Neural cell (in vitro differentiated cells): Measurements from ENCODE around the gene PIGK. TPM values are rescaled to one million over a fixed set of nuclear protein-coding genes. Genes with fewer than 3 reads are reported as not detected.

Experiments
- H2AFZ ChIP-seq: fragments of 200-600, 300-800 bp; sonication (generic), shearing (Covaris generic); 2 replicates; pipeline ENCODE4 v1.6.0; 2014; ENCODE audit warnings: low read depth, mild to moderate bottlenecking, antibody characterized with exemption, low read length, moderate library complexity
- H3F3A ChIP-seq: fragments of 200-600 bp; shearing (Covaris generic); 2 replicates; pipeline ENCODE4 v1.6.1; 2016; ENCODE audit warnings: mild to moderate bottlenecking, moderate library complexity, mixed read lengths, antibody characterized with exemption, low read length; ENCODE audit not compliant: insufficient read depth, poor library complexity, severe bottlenecking
- H3K27ac ChIP-seq: fragments of 200-600, 300-800 bp; sonication (generic), shearing (Covaris generic); 2 replicates; pipeline ENCODE4 v1.5.1; 2014; ENCODE audit warnings: mild to moderate bottlenecking, low read length, moderate library complexity
- H3K27me3 ChIP-seq: fragments of 300-800, 200-600 bp; sonication (generic), shearing (Covaris generic); 2 replicates; pipeline ENCODE4 v1.6.0; 2014; ENCODE audit warnings: mild to moderate bottlenecking, low read depth, low read length, moderate library complexity; ENCODE audit not compliant: insufficient read depth
- H3K36me3 ChIP-seq: fragments of 300-800, 200-600 bp; sonication (generic), shearing (Covaris generic); 2 replicates; pipeline ENCODE4 v1.5.1; 2014; ENCODE audit warnings: mild to moderate bottlenecking, antibody characterized with exemption, low read length, moderate library complexity; ENCODE audit not compliant: insufficient read depth
- H3K4me2 ChIP-seq: fragments of 300-800, 200-600 bp; sonication (generic), shearing (Covaris generic); 2 replicates; pipeline ENCODE4 v1.6.0; 2014; ENCODE audit warnings: mild to moderate bottlenecking, low read length
- H3K4me3 ChIP-seq: fragments of 300-800, 200-600 bp; sonication (generic), shearing (Covaris generic); 2 replicates; pipeline ENCODE4 v1.5.1; 2014; ENCODE audit warnings: mild to moderate bottlenecking, low read length, moderate library complexity
- H3K79me2 ChIP-seq: fragments of 200-600 bp; shearing (Covaris generic); replicated peaks from 2 replicates; pipeline ENCODE4 v1.6.0; 2014; ENCODE audit warnings: mild to moderate bottlenecking, low read length, moderate library complexity; ENCODE audit not compliant: insufficient read depth
- H3K9ac ChIP-seq: fragments of 300-800, 200-600 bp; sonication (generic), shearing (Covaris generic); 2 replicates; pipeline ENCODE4 v1.6.1; 2016; ENCODE audit warnings: mild to moderate bottlenecking, low read length, mixed read lengths
- H3K9me2 ChIP-seq: fragments of 200-600 bp; shearing (Covaris generic); 2 replicates; pipeline ENCODE4 v1.6.1; 2016; ENCODE audit warnings: mild to moderate bottlenecking, low read length, mixed read lengths; ENCODE audit not compliant: insufficient read depth
- H3K9me3 ChIP-seq: fragments of 200-600, 300-800 bp; sonication (generic), shearing (Covaris generic); 2 replicates; pipeline ENCODE4 v1.6.1; 2016; ENCODE audit warnings: mild to moderate bottlenecking, mixed run types, low read length, moderate library complexity, mixed read lengths
- H4K20me1 ChIP-seq: fragments of 200-600 bp; shearing (Covaris generic); 2 replicates; pipeline ENCODE4 v1.6.1; 2016; ENCODE audit warnings: mild to moderate bottlenecking, mixed run types; ENCODE audit not compliant: insufficient read depth
- CTCF ChIP-seq: fragments of 450-650 bp; IDR thresholded peaks from 2 replicates; pipeline ENCODE4 v1.5.1; 2014; ENCODE audit warnings: antibody characterized with exemption, mild to moderate bottlenecking, moderate library complexity; ENCODE audit not compliant: poor library complexity, severe bottlenecking
- EP300 ChIP-seq: fragments of 450-650 bp; conservative IDR thresholded peaks from 2 replicates; pipeline ENCODE4 v1.6.1; 2014; ENCODE audit warnings: antibody characterized with exemption, mild to moderate bottlenecking, moderate library complexity; ENCODE audit not compliant: poor library complexity, severe bottlenecking
- EZH2 ChIP-seq: fragments of 200-600, 300-800 bp; shearing (Covaris generic), sonication (generic); IDR thresholded peaks from 2 replicates; pipeline ENCODE4 v1.6.1; 2014; ENCODE audit warnings: antibody characterized with exemption, low read length, borderline replicate concordance, mild to moderate bottlenecking; ENCODE audit not compliant: insufficient read depth, poor library complexity, severe bottlenecking
- MXI1 ChIP-seq: fragments of 450-650 bp; conservative IDR thresholded peaks from 2 replicates; pipeline ENCODE4 v1.6.1; 2014; ENCODE audit warnings: antibody characterized with exemption, mild to moderate bottlenecking; ENCODE audit not compliant: poor library complexity, severe bottlenecking
- POLR2AphosphoS5 ChIP-seq: IDR thresholded peaks from 2 replicates; pipeline ENCODE4 v1.6.1; 2012
- RAD21 ChIP-seq: fragments of 450-650 bp; conservative IDR thresholded peaks from 2 replicates; pipeline ENCODE4 v1.6.1; 2014; ENCODE audit warnings: antibody characterized with exemption, mild to moderate bottlenecking, moderate library complexity
- REST ChIP-seq: IDR thresholded peaks from 2 replicates; pipeline ENCODE4 v1.6.1; 2012; ENCODE audit warnings: borderline replicate concordance
- SMC3 ChIP-seq: fragments of 450-650 bp; conservative IDR thresholded peaks from 2 replicates; pipeline ENCODE4 v1.6.1; 2014; ENCODE audit warnings: antibody characterized with exemption, mild to moderate bottlenecking, moderate library complexity; ENCODE audit not compliant: poor library complexity
- TAF1 ChIP-seq: IDR thresholded peaks from 2 replicates; pipeline ENCODE4 v1.6.1; 2012; ENCODE audit warnings: low read depth
- polyA plus RNA-seq: library from polyadenylated mRNA; depleted of rRNA; stranded (reverse); fragments of >200 nt; gene quantifications from 2 replicates; pipeline ENCODE4 v1.2.3, GENCODE V29; 2014

Gene PIGK
- polyA plus RNA-seq, 1 donor from 2014 or later: 24.3 TPM

- Histone ChIP-seq H3K9me2 (no peaks in the 10 kb centered on the region), H3K79me2 (no peaks in the 10 kb centered on the region), H3K9me3 (no peaks in the 10 kb centered on the region), H3K4me2 (no peak overlapping the region), H3K9ac (no peak overlapping the region), H3F3A (no peaks in the 10 kb centered on the region), H3K4me3 (no peak overlapping the region), H3K36me3 (no peaks in the 10 kb centered on the region), H4K20me1 (no peaks in the 10 kb centered on the region), H3K27ac (no peak overlapping the region), H2AFZ (no peak overlapping the region), H3K27me3 (no peaks in the 10 kb centered on the region)
- TF ChIP-seq REST (no peak), SMC3 (no peak), MXI1 (no peak), CTCF (no peak), RAD21 (no peak), TAF1 (no peak), EP300 (no peak), POLR2AphosphoS5 (no peak)
Observed at GRCh38 chr1:77133731-77134358, 85.4 kb downstream of the PIGK start.

GRCh38 chr1:77126307-77126706 lies 92.9 kb downstream of the PIGK start:
- peaks cover 3% of the 10 kb centered on the region for H3F3A ChIP-seq
- H4K20me1 ChIP-seq: no peaks in the 10 kb centered on the region
- H3K9me3 ChIP-seq: no peaks in the 10 kb centered on the region
- H3K27me3 ChIP-seq: no peaks in the 10 kb centered on the region
- no peak overlapping the region for H3K4me3 ChIP-seq
- H3K79me2 ChIP-seq: no peaks in the 10 kb centered on the region
- no peaks in the 10 kb centered on the region for H3K9me2 ChIP-seq
- TF ChIP-seq EZH2 (no peak), REST (no peak), EP300 (no peak), RAD21 (peak; percentile 98), MXI1 (no peak), SMC3 (peak; percentile 98), TAF1 (no peak), POLR2AphosphoS5 (no peak), CTCF (peak; percentile 93)
- no peak overlapping the region for H2AFZ ChIP-seq
- H3K4me2 ChIP-seq: no peak overlapping the region
- no peak overlapping the region for H3K9ac ChIP-seq
- H3K27ac ChIP-seq: no peak overlapping the region
- H3K36me3 ChIP-seq: no peaks in the 10 kb centered on the region
